Left lung (tissue), 10 donors: ENCODE data around the gene FXYD1. TPM values are rescaled to one million over a fixed set of nuclear protein-coding genes. Genes with fewer than 3 reads are reported as not detected.
A peak's percentile ranks its signal among the peaks of the same experiment; 100 is the strongest.

Source experiments
- ATAC-seq: fragments of 200-7000 bp; cut with Tn5 transposase; one replicate; pipeline ENCODE4 v1.9.1; 2020; ENCODE audit warnings: moderate library complexity
- DNase-seq, 4 donors: peaks; one replicate each; pipeline ENCODE4 v3.0.0-alpha.2; 2013 to 2020
- H3K27ac ChIP-seq, 2 donors: fragments of 200-600 bp; sonication (generic) in 1 of 2; one replicate each; pipeline versions ENCODE4 v1.5.0 to v1.8.0; 2020 to 2021
- H3K27me3 ChIP-seq, 2 donors: fragments of 200-600 bp; sonication (generic) in 1 of 2; one replicate each; pipeline versions ENCODE4 v1.5.0 to v1.8.0; 2020 to 2021
- H3K36me3 ChIP-seq, 2 donors: fragments of 200-600 bp; sonication (generic) in 1 of 2; one replicate each; pipeline versions ENCODE4 v1.5.0 to v1.8.0; 2020 to 2021
- H3K4me1 ChIP-seq, 2 donors: fragments of 200-600 bp; one replicate each; pipeline ENCODE4 v1.8.0; 2021
- H3K4me3 ChIP-seq, 2 donors: fragments of 200-600 bp; sonication (generic) in 1 of 2; one replicate each; pipeline versions ENCODE4 v1.5.0 to v1.8.0; 2020 to 2021; ENCODE audit warnings: mild to moderate bottlenecking in 1 of 2
- H3K9me3 ChIP-seq, 2 donors: fragments of 200-600 bp; sonication (generic) in 1 of 2; one replicate each; pipeline versions ENCODE4 v1.5.0 to v1.8.0; 2020 to 2021
- CTCF ChIP-seq, 2 donors: fragments of 200-600 bp; sonication (generic) in 1 of 2; IDR thresholded peaks; one replicate each; pipeline versions ENCODE4 v1.5.0 to v1.8.0; 2021; ENCODE audit warnings: antibody characterized with exemption in 2 of 2
- intact Hi-C, 2 donors: fragments of 100-400 bp; cut with DNase I; formaldehyde crosslinking; loops; one replicate each; pipeline versions ENCODE4 v1.11.2 to v1.14.2; 2022
- polyA plus RNA-seq, 6 donors: library from polyadenylated mRNA; unstranded; fragments of 120-200 nt; gene quantifications; one replicate each; pipeline ENCODE4 v1.2.1, GENCODE V29; 2013; ENCODE audit not compliant: insufficient read length in 6 of 6
- total RNA-seq, 2 donors: library from RNA; stranded (reverse); fragmentation: NEBNext Ultra II Directional; extraction: Animal tissue kit (Norgen Biotek cat#: 25700); gene quantifications; one replicate each; pipeline ENCODE4 v1.2.1, GENCODE V29; 2021
- donor health status: DM: no; HTN: yes; CAD: no.
- donor health status: DM: no; HTN: no; CAD: no.

Gene FXYD1
- total and polyA plus RNA-seq, 8 donors = 20.1 to 67.0 (median 53.1) TPM

DNA sequence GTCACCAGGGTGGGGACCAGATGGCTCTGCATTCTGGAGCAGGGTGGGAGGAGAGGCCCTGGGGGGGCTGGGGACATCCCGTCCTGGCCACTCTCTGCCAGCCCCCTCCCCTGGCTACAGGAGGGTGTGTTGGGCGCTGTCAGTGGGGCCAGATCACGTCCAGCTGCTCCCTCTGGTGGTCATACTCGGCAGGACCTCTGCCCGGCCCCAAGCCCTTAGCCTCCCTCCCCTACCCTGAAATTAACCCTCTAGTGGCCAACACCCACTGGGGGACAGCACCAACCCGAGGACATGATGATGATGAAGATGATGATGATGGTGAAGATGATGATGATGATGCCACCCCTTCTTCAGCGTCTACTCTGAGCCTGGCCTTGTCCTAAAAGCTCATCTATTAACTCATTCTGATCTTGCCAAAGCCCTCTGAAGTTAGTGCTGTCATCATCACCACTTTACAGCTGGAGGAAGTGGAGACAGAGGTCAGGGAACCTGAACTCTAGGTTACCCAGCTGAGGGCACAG, 3.2 kb upstream of the FXYD1 start:
- peak in 3 of 4 donors; percentile 81 to 90 (median 89) for DNase-seq
- no peak overlapping the region for H3K4me3 ChIP-seq
- H3K27ac ChIP-seq = no peak overlapping the region

GRCh38 chr19:35136231-35136630, 2.4 kb upstream of the FXYD1 start:
- no peaks in the 10 kb centered on the region for H3K36me3 ChIP-seq
- H3K27ac ChIP-seq = no peak overlapping the region
- H3K4me1 ChIP-seq = peaks cover 0 to 24% of the 10 kb centered on the region in 2 donors
- no peak overlapping the region for H3K4me3 ChIP-seq
- H3K27me3 ChIP-seq = peaks cover 0 to 32% of the 10 kb centered on the region in 2 donors
- TF ChIP-seq CTCF (IDR thresholded peaks at IDR 0.05) = no peak
- intact Hi-C loops = loop anchor here in 1 of 2 donors (10.0 kb wide), 1 partner anchor 71 kb away; no protein-coding TSS in a partner anchor
- DNase-seq = no peak
- no peaks in the 10 kb centered on the region for H3K9me3 ChIP-seq
- ATAC-seq = no peak

More for the DNA sequence above, 3.2 kb upstream of the FXYD1 start:
- TF ChIP-seq CTCF (IDR thresholded peaks at IDR 0.05) = peak; percentile 77 to 93
- Histone ChIP-seq H3K4me1 (peaks cover 0 to 20% of the 10 kb centered on the region in 2 donors), H3K9me3 (no peaks in the 10 kb centered on the region), H3K27me3 (peaks cover 0 to 28% of the 10 kb centered on the region in 2 donors), H3K36me3 (no peaks in the 10 kb centered on the region)
- ATAC-seq = peak; percentile 83
- intact Hi-C loops = loop anchor here in 1 of 2 donors (10.0 kb wide), 1 partner anchor 71 kb away; no protein-coding TSS in a partner anchor

GRCh38 chr19:35136977-35137702, 1.5 kb upstream of the FXYD1 start:
- ATAC-seq (no peak), DNase-seq (no peak)
- no peaks in the 10 kb centered on the region for H3K9me3 ChIP-seq
- TF ChIP-seq CTCF (IDR thresholded peaks at IDR 0.05) = no peak
- no peaks in the 10 kb centered on the region for H3K36me3 ChIP-seq
- H3K27ac ChIP-seq = no peak overlapping the region
- H3K4me1 ChIP-seq = peaks cover 7 to 32% of the 10 kb centered on the region in 2 donors
- intact Hi-C loops = loop anchor here in 1 of 2 donors (10.0 kb wide), 1 partner anchor 72 kb away; no protein-coding TSS in a partner anchor
- peaks cover 0 to 41% of the 10 kb centered on the region in 2 donors for H3K27me3 ChIP-seq
- no peak overlapping the region for H3K4me3 ChIP-seq

DNA sequence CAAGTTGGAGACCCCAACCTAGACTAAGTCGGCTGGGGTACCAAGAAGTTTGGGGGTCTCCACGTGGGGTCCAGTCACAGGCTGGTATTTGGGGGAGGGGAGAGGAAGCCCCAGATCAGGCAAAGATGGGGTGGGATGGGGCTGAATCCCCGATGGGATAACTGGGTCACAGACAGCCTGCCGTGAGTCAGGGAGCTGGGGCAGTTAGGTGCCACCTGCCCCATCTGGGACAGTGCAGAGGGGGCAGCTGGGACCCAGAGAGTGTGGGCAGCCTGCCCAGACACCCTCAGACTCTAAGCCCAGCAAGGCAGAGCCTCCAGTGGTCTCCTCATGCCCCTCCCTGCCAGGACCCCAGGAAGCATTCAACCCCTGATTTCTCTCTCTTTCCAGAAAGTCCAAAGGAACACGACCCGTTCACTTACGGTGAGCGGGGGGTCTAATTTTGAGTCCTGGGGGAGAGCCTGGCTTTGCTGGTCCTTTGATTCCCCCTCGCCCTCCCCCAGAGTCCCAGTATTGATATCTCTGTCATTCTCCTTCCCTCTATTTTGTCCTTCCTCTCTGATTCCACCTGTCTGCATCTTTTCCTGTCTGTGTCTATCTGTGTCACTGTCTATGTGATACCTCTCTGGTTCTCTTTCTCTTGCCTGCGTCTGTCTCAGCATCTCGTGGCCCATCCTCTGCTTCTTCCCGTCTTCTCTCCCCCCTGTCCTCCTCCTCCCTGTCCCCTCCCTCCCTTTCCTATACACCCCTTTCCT, 1.8 kb downstream of the FXYD1 start:
- Histone ChIP-seq H3K36me3 (no peaks in the 10 kb centered on the region), H3K27me3 (peaks cover 0 to 73% of the 10 kb centered on the region in 2 donors), H3K27ac (peak overlapping the region in 1 of 2 donors; percentile 75), H3K9me3 (no peaks in the 10 kb centered on the region), H3K4me1 (peaks cover 13 to 45% of the 10 kb centered on the region in 2 donors), H3K4me3 (no peak overlapping the region)
- DNase-seq (no peak), ATAC-seq (no peak)
- intact Hi-C loops = no loop called here
- no peak for TF ChIP-seq CTCF (IDR thresholded peaks at IDR 0.05)
